Measurements from ENCODE around the gene PXMP4.
"Not testable (repeated sequence)": the region's sequence is repeated elsewhere in the genome, so short reads cannot be mapped to it uniquely, and the experiment has no call there.

The PXMP4 gene

DNA sequence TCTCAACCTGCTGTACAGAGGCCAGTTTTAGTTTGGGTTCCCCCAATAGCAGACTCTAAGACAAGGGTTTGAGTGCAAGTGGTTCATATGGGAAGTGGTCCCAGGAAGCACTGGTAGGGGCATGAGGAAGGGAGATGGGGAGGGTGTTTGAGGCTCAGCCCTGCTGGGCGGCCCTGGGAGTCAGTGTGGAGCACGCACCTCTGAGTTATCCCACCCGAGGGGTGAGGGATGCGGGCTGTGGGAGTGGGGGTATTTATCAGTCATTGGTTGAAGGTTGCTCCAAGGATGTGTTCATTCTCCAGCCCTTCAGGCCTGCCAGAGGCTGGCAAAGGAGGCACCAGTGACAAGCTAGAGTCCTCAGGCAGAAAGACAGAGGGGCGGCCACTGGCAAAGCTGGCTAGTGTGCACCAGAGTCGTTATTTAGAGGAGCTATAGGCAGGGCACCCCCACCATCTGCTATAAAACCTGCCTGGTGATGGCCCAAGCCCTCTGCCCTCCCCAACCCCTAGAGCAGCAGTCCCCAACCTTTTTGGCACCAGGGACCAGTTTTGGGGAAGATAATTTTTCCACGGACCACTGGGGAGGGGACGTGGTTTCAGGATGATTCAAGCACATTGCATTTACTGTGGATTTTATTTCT is 16.5 kb downstream of the PXMP4 start (continued):
- TF ChIP-seq, protein P1, sequence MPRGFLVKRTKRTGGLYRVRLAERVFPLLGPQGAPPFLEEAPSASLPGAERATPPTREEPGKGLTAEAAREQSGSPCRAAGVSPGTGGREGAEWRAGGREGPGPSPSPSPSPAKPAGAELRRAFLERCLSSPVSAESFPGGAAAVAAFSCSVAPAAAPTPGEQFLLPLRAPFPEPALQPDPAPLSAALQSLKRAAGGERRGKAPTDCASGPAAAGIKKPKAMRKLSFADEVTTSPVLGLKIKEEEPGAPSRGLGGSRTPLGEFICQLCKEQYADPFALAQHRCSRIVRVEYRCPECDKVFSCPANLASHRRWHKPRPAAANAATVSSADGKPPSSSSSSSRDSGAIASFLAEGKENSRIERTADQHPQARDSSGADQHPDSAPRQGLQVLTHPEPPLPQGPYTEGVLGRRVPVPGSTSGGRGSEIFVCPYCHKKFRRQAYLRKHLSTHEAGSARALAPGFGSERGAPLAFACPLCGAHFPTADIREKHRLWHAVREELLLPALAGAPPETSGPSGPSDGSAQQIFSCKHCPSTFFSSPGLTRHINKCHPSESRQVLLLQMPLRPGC (tag by site-specific recombination; IDR thresholded peaks at IDR 0.05): no peak
- TF ChIP-seq, protein P2, sequence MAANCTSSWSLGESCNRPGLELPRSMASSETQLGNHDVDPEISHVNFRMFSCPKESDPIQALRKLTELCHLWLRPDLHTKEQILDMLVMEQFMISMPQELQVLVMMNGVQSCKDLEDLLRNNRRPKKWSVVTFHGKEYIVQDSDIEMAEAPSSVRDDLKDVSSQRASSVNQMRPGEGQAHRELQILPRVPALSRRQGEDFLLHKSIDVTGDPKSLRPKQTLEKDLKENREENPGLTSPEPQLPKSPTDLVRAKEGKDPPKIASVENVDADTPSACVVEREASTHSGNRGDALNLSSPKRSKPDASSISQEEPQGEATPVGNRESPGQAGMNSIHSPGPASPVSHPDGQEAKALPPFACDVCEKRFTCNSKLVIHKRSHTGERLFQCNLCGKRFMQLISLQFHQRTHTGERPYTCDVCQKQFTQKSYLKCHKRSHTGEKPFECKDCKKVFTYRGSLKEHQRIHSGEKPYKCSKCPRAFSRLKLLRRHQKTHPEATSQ (tag by site-specific recombination; IDR thresholded peaks at IDR 0.05): no peak

DNA sequence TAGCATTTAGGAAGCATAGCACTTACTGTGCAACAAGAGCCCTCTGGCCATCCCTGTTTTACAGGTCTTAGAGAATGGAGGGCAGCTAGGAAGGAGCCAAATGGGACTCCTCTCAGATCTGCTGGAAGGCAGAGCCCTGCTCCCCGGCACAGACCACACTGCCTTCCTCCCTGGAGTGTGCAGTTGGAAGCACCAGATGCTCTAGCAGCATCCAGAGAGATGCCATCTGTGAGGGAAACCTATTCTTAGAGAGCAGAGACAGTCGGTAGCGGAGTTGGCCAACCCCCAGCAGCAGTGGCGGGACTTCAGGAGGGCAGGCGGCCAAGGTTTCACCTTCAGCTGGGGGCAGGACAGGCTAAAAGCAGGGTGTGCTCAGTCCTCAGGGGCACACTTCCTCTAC is 17.2 kb downstream of the PXMP4 start:
- Histone ChIP-seq H3K4me3 (ENCODE audit: low read depth, low read length) (no peak overlapping the region), H3K4me1 (ENCODE audit: control insufficient read depth, insufficient read depth, low read length) (no peaks in the 10 kb centered on the region), H3K9me3 (ENCODE audit: control insufficient read depth, insufficient read depth, low read depth, low read length) (no peaks in the 10 kb centered on the region), H3K27ac (ENCODE audit: extremely low read depth, low read depth, low read length) (no peak overlapping the region), H3K36me3 (ENCODE audit: control insufficient read depth in 2 of 2, insufficient read depth in 1 of 2, low read length in 2 of 2) (no peaks in the 10 kb centered on the region)
- TF ChIP-seq ZBTB17 (tag by site-specific recombination; IDR thresholded peaks at IDR 0.05): no peak
- TF ChIP-seq, protein P3, sequence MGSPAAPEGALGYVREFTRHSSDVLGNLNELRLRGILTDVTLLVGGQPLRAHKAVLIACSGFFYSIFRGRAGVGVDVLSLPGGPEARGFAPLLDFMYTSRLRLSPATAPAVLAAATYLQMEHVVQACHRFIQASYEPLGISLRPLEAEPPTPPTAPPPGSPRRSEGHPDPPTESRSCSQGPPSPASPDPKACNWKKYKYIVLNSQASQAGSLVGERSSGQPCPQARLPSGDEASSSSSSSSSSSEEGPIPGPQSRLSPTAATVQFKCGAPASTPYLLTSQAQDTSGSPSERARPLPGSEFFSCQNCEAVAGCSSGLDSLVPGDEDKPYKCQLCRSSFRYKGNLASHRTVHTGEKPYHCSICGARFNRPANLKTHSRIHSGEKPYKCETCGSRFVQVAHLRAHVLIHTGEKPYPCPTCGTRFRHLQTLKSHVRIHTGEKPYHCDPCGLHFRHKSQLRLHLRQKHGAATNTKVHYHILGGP (tag by site-specific recombination; IDR thresholded peaks at IDR 0.05): 0 out of 2 replicates have a peak, but pooled peaks have one; percentile 29
- ChIA-PET POLR2A (no interaction called here), CTCF (no interaction called here)

DNA sequence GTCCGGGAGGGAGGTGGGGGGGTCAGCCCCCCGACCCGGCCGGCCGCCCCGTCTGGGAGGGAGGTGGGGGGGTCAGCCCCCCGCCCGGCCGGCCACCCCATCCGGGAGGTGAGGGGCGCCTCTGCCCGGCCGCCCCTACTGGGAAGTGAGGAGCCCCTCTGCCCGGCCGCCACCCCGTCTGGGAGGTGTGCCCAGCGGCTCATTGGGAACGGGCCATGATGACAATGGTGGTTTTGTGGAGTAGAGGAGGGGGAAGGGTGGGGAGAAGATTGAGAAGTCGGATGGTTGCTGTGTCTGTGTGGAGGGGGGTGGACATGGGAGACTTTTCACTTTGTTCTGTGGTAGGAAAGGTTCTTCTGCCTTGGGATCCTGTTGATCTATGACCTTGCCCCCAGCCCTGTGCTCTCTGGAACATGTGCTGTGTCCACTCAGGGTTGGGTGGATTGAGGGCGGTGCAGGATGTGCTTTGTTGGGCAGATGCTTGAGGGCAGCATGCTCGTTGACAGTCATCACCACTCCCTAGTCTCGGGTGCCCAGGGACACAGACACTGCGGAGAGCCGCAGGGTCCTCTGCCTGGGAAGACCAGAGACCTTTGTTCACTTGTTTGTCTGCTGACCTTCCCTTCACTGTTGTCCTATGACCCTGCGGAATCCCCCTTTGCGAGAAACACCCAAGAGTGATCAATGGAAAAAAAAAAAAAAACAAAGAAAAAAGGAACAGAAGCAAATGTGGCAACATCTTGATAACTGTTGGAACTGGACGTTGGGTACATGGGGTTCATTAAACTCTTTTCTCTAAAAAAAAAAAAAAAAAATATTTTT is 18.3 kb downstream of the PXMP4 start:
- H3K27ac ChIP-seq (ENCODE audit: extremely low read depth, low read depth, low read length): no peak overlapping the region
- ChIA-PET POLR2A (no interaction called here), CTCF (no interaction called here)
- H3K9me3 ChIP-seq (ENCODE audit: control insufficient read depth, insufficient read depth, low read depth, low read length): no peaks in the 10 kb centered on the region
- H3K36me3 ChIP-seq (ENCODE audit: control insufficient read depth in 2 of 2, insufficient read depth in 1 of 2, low read length in 2 of 2): no peaks in the 10 kb centered on the region
- no peak for TF ChIP-seq GLI4 (tag by site-specific recombination; IDR thresholded peaks at IDR 0.05)
- no peak for TF ChIP-seq KLF9 (tag by site-specific recombination; IDR thresholded peaks at IDR 0.05; ENCODE audit: low read depth)
- TF ChIP-seq ZNF184 (tag by site-specific recombination; IDR thresholded peaks at IDR 0.05): no peak
- TF ChIP-seq ZBTB48 (tag by site-specific recombination; IDR thresholded peaks at IDR 0.05): no peak
- no peak for TF ChIP-seq ZNF624 (tag by site-specific recombination; IDR thresholded peaks at IDR 0.05)
- TF ChIP-seq ZFP69B (tag by site-specific recombination; IDR thresholded peaks at IDR 0.05): no peak
- TF ChIP-seq ZNF544 (tag by site-specific recombination; IDR thresholded peaks at IDR 0.05): no peak
- TF ChIP-seq ZNF37A (tag by site-specific recombination; IDR thresholded peaks at IDR 0.05): no peak
- TF ChIP-seq, protein P4, sequence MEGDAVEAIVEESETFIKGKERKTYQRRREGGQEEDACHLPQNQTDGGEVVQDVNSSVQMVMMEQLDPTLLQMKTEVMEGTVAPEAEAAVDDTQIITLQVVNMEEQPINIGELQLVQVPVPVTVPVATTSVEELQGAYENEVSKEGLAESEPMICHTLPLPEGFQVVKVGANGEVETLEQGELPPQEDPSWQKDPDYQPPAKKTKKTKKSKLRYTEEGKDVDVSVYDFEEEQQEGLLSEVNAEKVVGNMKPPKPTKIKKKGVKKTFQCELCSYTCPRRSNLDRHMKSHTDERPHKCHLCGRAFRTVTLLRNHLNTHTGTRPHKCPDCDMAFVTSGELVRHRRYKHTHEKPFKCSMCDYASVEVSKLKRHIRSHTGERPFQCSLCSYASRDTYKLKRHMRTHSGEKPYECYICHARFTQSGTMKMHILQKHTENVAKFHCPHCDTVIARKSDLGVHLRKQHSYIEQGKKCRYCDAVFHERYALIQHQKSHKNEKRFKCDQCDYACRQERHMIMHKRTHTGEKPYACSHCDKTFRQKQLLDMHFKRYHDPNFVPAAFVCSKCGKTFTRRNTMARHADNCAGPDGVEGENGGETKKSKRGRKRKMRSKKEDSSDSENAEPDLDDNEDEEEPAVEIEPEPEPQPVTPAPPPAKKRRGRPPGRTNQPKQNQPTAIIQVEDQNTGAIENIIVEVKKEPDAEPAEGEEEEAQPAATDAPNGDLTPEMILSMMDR (tag by site-specific recombination; IDR thresholded peaks at IDR 0.05): no peak
- no peak for TF ChIP-seq ZNF529 (tag by site-specific recombination; IDR thresholded peaks at IDR 0.05; ENCODE audit: insufficient replicate concordance)
- TF ChIP-seq, protein P5, sequence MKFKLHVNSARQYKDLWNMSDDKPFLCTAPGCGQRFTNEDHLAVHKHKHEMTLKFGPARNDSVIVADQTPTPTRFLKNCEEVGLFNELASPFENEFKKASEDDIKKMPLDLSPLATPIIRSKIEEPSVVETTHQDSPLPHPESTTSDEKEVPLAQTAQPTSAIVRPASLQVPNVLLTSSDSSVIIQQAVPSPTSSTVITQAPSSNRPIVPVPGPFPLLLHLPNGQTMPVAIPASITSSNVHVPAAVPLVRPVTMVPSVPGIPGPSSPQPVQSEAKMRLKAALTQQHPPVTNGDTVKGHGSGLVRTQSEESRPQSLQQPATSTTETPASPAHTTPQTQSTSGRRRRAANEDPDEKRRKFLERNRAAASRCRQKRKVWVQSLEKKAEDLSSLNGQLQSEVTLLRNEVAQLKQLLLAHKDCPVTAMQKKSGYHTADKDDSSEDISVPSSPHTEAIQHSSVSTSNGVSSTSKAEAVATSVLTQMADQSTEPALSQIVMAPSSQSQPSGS (tag by site-specific recombination; IDR thresholded peaks at IDR 0.05; ENCODE audit: low read depth): no peak
- TF ChIP-seq, protein P6, sequence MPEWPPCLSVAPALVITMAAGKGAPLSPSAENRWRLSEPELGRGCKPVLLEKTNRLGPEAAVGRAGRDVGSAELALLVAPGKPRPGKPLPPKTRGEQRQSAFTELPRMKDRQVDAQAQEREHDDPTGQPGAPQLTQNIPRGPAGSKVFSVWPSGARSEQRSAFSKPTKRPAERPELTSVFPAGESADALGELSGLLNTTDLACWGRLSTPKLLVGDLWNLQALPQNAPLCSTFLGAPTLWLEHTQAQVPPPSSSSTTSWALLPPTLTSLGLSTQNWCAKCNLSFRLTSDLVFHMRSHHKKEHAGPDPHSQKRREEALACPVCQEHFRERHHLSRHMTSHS (tag by site-specific recombination; IDR thresholded peaks at IDR 0.05): no peak
- TF ChIP-seq ZNF132 (tag by site-specific recombination; IDR thresholded peaks at IDR 0.05; ENCODE audit: borderline replicate concordance): no peak
- H3K4me3 ChIP-seq (ENCODE audit: low read depth, low read length): no peak overlapping the region
- no peaks in the 10 kb centered on the region for H3K4me1 ChIP-seq (ENCODE audit: control insufficient read depth, insufficient read depth, low read length)

DNA sequence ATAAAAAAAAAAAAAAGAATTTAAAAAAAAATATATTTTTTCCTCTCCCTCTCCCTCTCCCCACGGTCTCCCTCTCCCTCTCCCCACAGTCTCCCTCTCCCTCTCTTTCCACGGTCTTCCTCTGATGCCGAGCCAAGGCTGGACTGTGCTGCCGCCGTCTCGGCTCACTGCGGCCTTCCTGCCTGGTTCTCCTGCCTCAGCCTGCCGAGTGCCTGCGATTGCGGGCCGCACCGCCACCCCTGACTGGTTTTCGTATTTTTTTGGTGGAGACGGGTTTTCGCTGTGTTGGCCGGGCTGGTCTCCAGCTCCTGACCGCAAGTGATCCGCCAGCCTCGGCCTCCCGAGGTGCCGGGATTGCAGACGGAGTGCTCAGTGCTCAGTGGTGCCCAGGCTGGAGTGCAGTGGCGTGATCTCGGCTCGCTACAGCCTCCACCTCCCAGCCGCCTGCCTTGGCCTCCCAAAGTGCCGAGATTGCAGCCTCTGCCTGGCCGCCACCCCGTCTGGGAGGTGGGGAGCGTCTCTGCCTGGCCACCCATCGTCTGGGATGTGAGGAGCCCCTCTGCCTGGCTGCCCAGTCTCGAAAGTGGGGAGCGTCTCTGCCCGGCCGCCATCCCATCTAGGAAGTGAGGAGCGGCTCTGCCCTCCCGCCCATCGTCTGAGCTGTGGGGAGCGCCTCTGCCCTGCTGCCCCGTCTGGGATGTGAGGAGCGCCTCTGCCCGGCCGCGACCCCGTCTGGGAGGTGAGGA is 19.2 kb downstream of the PXMP4 start:
- H3K4me3 ChIP-seq (ENCODE audit: low read depth, low read length); POLR2A ChIA-PET; H3K9me3 ChIP-seq (ENCODE audit: control insufficient read depth, insufficient read depth, low read depth, low read length); H3K36me3 ChIP-seq (ENCODE audit: control insufficient read depth in 2 of 2, insufficient read depth in 1 of 2, low read length in 2 of 2); CTCF ChIA-PET; H3K27ac ChIP-seq (ENCODE audit: extremely low read depth, low read depth, low read length); H3K4me1 ChIP-seq (ENCODE audit: control insufficient read depth, insufficient read depth, low read length): not testable (repeated sequence)

Data from HEK293 (cell line).